HG02678 (cell line): ENCODE measurements around the gene CABS1.

Experiments
- ATAC-seq: cut with Tn5 transposase; IDR thresholded peaks from one replicate; pipeline ENCODE4 v1.9.1; 2021; ENCODE audit warnings: mild to moderate bottlenecking, moderate library complexity; ENCODE audit not compliant: unreplicated experiment

CABS1 gene

GRCh38 chr4:70334681-70335080 lies at the start of gene CABS1:
CABS1 (plus strand) TSS chr4:70334981; CDS start chr4:70335040, 59 bp downstream.
- ATAC-seq: no peak

GRCh38 chr4:70288651-70289050 lies 46.1 kb upstream of the CABS1 start:
- no peak for ATAC-seq

DNA sequence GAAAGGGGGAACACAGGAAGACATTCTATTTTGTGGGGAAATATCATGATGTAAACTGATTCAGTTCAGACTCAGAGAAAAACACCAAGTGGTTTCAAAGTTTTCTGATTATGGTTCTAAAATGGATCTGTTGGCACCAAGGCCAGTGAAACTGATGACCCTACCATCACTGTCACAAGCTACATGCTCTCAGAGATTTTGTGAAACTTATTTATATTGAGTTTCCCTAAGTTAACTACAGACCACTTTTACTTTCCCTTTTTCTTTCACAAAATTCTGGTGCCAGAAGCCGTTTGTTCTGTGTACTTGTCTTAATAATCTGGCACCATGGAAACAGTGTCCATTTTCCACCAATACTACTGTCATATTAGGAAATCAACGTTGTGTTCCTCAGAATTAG lies 43.4 kb upstream of the CABS1 start:
- no peak for ATAC-seq

- ATAC-seq: no peak
These were observed 37.2 kb upstream of the CABS1 start for GRCh38 chr4:70297576-70297975.

GRCh38 chr4:70298051-70298450 lies 36.7 kb upstream of the CABS1 start:
- ATAC-seq: no peak

- no peak for ATAC-seq
These were observed 35.1 kb upstream of the CABS1 start for GRCh38 chr4:70299643-70300042.

GRCh38 chr4:70300215-70300614 lies 34.6 kb upstream of the CABS1 start:
- ATAC-seq: no peak

DNA sequence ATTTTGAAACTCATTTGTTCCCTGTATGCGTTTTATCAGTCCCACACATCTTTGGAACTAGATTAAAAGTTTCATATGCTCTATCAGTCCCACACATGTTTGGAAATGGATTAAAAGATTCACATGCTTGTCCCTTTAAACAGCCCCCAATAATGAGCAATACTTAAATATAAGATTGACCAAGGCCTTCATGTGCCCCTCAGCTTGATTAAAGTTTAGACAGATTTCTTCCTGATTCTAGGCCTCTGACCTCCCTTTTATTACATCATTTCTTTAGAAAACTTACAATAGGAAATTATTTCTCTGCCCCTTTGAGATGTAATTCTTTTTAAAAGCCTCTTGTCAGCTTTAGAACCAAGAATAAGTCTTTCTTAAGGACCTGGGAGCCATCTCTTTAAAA lies 31.7 kb upstream of the CABS1 start:
- no peak for ATAC-seq

DNA sequence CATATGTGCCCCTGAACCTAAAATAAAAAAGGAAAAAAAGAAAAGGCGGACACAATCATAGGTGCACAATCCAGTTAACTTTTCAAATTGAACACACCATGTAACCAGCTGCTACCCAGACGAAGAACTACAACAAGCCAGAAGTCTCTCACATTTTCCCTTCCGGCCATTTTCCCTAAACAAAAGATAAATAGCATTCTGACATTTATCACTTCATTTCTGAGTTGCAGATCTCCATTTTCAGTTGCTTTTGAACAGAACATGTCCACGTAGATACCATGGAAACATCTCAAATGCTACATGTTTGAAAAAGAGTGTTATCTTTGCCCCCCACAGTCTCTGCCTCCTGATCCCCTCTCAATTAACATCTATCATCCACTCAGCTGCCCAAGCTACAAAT lies 29.2 kb upstream of the CABS1 start:
- ATAC-seq: no peak

- ATAC-seq: no peak
These were observed 28.7 kb upstream of the CABS1 start for GRCh38 chr4:70306076-70306475.

DNA sequence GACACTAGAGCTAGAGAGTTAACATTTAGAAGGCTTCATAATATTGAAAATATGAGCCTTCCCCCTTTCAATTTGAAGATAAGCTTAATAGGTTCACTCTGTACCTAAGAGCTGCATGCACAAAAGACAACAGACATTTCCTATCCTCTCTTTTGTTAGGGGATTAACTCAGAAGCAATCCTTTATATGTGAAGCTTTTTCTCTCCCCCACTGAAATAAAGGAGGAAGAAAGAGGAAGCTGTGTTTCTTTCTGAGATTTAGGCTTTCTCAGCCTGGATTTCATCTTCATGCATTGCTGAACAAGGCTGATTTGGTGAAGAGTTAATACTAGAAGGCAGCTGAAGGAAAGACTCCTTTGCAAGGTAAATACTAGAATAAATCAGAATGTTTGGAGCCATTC lies 21.0 kb upstream of the CABS1 start:
- ATAC-seq: no peak

- peak; percentile 49 for ATAC-seq
These were observed 18.9 kb upstream of the CABS1 start for GRCh38 chr4:70315928-70316327.

GRCh38 chr4:70326052-70326451 lies 8.7 kb upstream of the CABS1 start:
- no peak for ATAC-seq

GRCh38 chr4:70336043-70336442 lies 1.3 kb downstream of the CABS1 start:
- no peak for ATAC-seq

- ATAC-seq: no peak
These were observed 3.2 kb downstream of the CABS1 start for GRCh38 chr4:70337886-70338420.

GRCh38 chr4:70356185-70356584 lies 21.4 kb downstream of the CABS1 start:
- ATAC-seq: no peak

DNA sequence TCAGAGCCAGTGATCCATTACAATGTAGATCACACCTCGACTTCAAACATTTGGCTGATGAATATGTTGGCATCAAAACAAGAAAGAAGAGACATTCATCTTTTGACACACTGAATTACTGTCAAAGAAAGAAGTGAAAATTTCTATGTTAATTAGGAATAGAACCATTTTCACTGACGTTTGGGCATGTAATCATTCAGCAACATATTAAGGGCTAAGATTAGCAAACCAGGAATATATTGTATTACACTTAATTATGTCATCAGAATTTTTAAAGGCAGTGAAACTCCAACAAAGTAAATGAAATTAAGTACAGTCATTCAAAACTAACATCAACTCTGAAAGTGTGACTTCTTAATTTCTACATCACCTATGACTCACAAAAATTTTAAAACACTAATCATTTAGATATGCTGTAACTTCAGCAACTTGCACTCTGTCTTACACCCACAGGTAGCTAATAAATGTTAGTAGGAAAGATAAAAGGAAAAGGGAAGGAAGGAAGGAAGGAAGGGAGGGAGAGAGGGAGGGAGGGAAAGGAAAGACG lies 24.4 kb downstream of the CABS1 start:
- no peak for ATAC-seq

- no peak for ATAC-seq
These were observed 25.7 kb downstream of the CABS1 start, which contains the start of gene SMR3A for GRCh38 chr4:70360460-70360859. SMR3A (plus strand) TSS chr4:70360760; CDS start chr4:70362116, 1,356 bp downstream.

GRCh38 chr4:70364002-70364401 lies 29.2 kb downstream of the CABS1 start:
- ATAC-seq: no peak

GRCh38 chr4:70365479-70365878 lies 30.7 kb downstream of the CABS1 start:
- ATAC-seq: no peak

DNA sequence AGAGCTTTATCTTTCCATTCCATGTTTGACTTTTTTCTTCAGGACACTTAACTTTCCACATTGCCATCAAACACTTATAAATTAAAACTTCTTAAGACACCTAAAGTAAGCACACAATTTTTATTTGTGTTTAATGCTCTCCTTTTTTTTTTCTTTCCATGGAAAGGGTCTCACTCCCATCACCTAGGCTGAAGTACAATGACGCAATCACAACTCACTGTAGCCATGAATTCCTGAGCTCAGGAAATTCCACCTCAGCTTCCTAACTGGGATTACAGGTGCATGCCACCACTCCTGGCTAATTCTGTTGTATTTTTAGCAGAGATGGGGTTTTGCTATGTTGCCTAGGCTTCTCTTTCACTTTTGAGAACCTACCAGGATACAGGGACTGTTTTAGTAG lies 33.0 kb downstream of the CABS1 start:
- ATAC-seq: no peak

GRCh38 chr4:70371987-70372386 lies 37.2 kb downstream of the CABS1 start:
- no peak for ATAC-seq

DNA sequence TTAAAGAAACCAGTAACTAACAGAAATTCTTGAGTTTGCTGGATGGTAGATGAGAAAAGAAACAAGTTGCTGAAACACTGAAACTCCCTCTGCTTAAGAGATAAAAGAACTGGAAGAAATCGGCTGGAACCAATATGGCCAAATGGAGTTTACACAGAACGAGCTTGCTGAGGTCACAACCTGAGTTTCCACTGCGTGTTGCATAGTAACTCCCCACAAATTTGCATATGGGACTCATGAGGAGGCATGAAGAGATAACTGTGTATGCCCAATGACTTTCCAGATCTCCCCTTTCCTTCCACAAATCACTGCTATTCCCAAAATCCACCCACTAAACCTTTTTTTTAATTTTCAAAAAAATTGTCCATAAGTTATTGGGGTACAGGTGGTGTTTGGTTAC lies 38.0 kb downstream of the CABS1 start:
- no peak for ATAC-seq
